NCI-H2227 treated with DMSO at 0.1 percent for 48 hours (cell line): ENCODE measurements around the gene ENOX1.
A peak's percentile ranks its signal among the peaks of the same experiment; 100 is the strongest.

ENCODE experiments used
- DNase-seq: peaks from one replicate; lab custom pipeline; 2025; lab: John Stamatoyannopoulos, UW

The ENOX1 gene

DNA sequence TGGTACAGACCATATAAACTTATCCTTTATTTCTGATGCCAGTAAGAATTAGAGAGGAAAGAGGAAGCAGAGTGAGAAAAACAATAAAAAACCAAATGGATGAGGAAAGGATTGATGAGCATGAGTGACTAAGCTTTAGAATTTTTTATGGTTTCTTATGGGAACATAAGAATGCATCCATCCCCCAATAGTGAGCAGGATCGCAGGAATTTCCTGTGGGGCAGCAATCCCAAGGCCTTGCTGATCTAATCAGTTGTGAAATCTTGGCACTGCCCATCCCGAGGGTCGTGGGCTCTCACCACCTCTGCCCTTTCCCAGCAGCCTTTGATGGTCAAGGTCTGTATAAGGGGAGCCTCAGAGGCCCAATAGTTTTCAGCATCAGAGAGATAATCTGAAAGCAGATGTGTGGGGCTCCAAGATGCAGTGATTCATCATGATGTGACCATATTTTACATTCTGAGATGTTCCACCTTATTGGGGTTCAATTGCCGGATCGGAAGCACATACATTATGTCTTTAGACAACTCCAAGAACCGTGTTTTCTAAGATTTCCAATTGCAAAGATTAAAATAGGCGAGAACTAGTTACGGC, 541.3 kb downstream of the ENOX1 start:
- no peak for DNase-seq

GRCh38 chr13:43244481-43244880, 542.3 kb downstream of the ENOX1 start:
- DNase-seq = no peak

DNA sequence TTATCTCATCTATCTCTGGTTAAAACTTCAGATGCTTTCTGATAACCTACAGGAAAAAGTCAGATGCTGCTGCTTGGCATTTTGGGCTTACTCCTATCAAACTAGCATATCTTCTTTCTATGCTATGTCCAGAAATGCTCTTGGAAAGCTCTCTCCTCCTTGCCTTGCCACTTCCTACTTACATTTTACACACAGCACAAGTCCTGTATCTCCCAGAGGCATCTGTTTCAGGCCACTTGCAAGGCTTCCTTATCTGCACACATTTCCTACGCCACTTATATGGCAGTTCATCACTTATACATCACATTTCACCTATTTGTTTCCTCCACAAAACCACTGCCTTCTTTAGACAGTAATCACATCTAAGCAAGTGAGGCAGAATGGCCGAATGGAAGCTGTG, 543.1 kb downstream of the ENOX1 start:
- no peak for DNase-seq

GRCh38 chr13:43242040-43242439, 544.7 kb downstream of the ENOX1 start:
- no peak for DNase-seq

DNA sequence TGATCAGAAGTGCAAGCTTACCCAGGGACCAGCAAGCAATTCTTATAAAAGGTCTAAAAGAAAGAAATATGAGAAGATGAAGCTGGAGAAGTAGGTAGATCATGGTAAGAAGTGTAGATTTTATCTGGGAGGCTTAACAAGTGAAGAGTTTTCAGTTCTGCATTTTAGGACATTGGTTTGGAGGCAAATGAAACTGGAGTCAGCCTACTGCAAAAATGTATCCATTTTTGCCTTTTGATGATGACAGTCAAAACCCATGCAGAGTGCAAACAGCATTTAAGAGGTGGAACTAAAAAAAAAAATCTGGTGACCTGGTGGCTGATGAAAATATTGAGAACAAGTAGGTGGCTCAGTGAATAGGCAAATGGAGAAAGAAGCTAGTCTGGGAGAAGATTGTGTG, 546.5 kb downstream of the ENOX1 start:
- DNase-seq = no peak

GRCh38 chr13:43239275-43239840, 547.4 kb downstream of the ENOX1 start:
- no peak for DNase-seq

DNA sequence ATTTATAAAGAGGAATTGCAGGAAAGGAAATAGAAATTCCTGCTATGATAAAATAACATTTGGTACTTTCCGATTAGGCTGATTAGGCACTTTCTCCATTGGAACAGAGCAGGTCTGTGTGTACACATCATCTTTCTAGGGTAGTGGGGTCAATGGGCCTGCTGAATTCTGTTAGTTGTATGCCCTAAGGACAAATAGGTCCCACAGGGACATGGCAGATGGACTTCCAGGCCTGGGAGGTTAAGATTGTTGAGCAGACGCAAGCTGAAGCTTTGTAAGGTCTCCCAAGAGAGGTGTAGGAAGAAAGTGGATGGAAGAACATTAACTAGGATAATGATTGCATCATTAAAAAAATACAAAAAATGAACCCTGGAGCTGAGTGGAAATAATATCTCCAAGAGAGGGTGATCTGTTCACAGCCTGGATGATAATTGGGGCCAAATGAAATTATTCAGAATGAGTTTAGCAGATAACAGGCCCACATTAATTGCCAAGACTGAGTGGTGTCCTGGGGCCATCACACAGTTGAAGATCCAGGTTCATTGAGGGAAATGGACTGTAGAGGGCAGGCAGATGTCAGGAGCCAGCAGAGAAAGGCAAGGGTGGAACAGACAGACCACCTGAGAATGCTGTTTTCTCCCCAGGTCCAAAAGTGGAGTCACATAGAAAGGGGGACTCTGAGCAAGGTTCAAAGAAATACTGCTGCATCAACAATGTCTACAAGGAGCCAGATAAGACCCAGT, 548.3 kb downstream of the ENOX1 start:
- no peak for DNase-seq

GRCh38 chr13:43237616-43238015, 549.2 kb downstream of the ENOX1 start:
- no peak for DNase-seq

DNA sequence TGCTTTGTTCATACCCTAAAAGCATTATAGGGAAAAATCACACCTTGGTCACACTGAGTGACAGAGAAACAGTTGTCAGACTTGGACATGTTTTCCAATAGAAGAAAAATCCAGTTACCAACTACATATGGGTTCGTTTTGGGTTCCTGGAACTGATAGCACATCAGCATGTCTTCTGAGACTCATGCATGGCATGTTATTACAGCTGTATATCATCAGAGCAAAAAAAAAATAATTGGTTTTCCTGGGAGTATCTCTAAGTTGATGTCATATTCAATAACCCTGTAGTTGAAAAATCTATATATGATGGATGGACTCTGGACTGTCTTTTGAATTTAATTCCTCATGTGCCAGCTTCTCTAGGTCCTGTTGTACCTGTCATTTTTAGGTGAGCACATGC, 551.7 kb downstream of the ENOX1 start:
- no peak for DNase-seq

GRCh38 chr13:43232873-43233265, 553.9 kb downstream of the ENOX1 start:
- no peak for DNase-seq

- no peak for DNase-seq
Measured at GRCh38 chr13:43232144-43232872, 554.5 kb downstream of the ENOX1 start.

GRCh38 chr13:43230989-43231388, 555.8 kb downstream of the ENOX1 start:
- no peak for DNase-seq

GRCh38 chr13:43229506-43229905, 557.3 kb downstream of the ENOX1 start:
- DNase-seq = no peak

GRCh38 chr13:43227721-43228120, 559.1 kb downstream of the ENOX1 start:
- DNase-seq = peak; percentile 25

DNA sequence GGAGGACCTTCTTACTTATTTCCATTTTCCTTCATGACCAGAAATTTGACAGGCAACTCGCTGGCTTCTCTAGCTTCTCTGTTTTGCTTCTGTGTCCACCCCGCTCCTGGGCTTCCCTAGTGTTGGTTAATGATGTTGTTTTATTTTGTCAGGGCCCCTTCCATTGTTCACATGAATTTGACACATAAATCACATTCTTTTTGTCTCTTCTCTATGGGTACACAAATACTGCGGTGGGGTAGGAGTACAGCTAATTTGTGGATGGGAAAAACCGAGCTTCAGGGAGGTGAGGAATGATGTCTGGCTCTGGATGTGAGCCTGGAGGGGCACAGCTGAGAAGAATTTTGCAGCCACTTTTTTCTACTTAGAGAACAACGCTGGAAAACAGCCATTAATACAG, 563.6 kb downstream of the ENOX1 start:
- DNase-seq = no peak

DNA sequence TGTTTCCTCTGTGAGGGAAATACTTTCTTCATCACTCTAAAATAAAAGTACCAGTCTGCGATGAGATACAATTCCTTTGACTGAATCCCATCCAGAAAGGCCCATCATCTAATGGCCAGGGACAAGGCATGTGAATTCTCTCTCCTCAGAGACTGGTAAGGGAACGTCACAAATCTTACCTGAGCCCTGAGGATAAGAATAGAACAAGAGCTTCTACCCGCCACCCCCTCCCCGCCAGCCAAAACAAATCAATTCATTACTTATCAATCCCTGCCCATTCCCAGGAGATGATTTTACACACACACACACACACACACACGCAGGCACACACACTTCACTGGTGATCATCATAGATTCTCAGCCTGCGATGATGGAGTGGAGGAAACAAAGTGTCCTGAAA, 564.7 kb downstream of the ENOX1 start:
- DNase-seq = no peak

DNA sequence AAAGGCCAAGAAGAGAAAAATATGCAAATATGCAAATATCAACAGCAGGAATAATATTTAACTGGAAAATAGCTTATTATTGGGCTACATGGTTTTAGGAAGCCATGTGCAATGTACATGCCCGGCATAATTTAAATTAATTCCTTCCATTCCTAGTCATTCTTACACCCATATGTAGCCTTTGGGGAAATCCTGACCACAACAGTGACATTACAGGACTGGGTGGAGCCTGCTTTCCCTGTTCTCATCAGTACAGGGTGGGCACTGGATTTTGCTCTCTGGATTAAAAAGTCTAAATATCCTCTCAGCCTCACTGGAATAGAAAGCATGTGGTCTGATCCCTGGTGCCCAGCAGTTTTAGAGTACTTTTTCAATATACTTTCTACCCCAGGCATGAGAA, 565.2 kb downstream of the ENOX1 start:
- DNase-seq = no peak

DNA sequence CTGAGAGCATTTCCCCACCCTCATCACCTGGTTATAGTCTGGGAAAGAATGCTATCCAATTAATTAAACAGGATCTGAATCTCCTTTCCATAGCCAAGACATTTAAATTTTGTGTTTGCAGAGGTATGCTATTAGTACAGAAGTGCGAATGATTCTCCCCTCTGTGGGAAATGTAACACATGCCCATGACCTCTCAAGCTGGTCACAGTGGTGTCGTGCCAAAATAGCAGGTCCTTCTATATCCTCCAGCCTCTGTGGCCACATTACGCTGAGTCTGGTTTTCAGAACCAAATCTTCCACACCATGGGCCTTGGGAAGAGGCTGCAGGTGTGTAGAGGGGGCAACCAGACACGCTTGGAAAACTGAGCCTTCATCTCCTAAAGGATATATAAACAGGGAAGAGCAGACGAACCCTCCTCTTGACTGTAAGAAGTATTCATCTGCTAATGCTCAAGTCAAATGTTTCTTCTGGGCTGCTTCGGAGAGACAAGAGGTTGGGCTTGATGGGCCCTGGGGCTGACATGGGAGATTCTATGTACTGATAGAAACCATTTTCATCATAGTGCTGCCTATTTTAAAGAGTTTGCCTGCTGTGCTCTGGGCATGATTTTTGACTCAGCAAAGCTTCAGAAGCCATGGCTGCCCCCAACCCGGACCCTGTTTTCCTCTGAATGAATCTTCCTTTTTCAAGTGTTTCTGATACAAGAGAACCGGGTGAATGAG, 565.7 kb downstream of the ENOX1 start:
- DNase-seq = no peak

DNA sequence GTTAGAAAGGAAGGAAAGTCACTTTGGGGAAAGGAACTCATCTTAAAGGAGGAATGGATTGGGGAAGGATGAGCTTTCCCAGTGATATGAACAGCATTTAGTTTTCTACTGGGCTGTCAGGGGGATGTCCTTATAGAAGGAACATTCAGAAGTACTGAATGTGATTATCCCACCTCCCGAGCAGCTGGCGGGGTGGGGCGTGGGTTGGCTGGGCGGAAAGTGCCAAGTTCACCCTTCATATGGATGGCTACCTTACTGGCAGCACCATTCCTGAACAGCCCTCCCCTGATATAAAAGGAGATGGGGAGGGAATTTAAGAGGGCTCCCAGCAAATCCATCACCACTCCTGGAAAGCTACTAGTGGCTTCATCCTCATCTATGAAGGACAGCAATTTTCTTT, 572.6 kb downstream of the ENOX1 start:
- no peak for DNase-seq

DNA sequence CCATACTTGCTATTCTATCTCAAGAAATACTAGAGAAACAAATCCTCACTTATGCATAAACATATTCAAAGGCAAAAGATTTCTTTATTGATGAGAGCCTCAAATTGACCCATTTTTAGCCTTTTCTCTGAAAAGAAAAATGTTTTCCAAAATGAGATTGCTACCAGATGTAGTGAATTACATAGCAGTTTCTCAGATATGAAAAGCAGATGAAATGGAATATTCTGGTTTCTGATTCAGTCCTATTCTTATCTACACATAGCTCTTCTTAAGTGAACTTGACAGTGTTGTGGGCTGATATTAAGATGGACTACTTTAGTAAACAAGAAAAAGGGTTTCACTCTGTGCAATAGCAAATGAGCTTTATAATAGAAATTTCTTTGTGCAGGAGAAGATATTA, 579.9 kb downstream of the ENOX1 start:
- no peak for DNase-seq

DNA sequence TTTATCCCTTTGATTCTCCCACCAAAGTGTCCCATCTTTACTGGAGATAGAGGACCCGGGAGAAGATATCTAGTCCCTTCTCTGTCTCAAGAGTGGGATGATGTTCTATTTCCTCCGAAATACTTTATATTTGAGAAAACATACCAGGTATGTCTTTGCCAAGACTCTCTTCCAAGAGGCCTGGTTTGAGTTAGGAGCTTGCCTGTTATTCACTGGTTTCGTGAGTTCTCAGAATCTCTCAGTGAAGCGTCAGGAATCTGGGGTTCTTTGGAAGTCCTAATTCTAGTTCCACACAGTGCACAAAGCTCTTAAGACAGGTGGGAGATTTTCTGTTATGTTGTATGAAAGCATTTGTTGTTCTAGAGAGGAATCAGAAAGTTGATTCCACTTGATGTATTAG, 581.4 kb downstream of the ENOX1 start:
- DNase-seq = no peak

DNA sequence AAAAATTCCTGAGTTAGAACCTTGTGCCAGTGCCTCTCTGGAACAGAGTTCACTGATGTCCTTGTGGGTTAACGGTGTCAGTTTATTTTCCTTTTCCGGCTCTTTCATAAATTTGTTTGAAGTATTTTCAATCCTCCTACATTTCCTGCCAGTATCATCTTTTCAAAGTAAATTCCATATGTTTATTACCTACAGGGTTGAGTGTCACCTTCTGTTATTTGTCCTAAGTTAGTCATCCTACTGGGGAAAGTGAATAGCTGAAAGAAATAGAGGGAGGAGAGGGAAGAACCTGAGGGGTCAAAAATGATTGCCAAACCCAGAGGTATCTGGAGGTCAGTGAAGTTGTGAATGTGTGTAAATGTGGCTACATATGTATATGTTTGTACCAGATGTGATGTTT, 582.2 kb downstream of the ENOX1 start:
- no peak for DNase-seq
